Rectal smooth muscle tissue (tissue), 1 donor: Measurements from ENCODE around the gene SCN3A.

ENCODE experiments used
- H3K27ac ChIP-seq: one replicate; pipeline ENCODE4 v1.7.0; 2013; ENCODE audit warnings: low read depth, low read length, inconsistent platforms
- H3K27me3 ChIP-seq: one replicate; pipeline ENCODE4 v1.7.0; 2013; ENCODE audit warnings: low read length; ENCODE audit not compliant: control insufficient read depth, insufficient read depth
- H3K36me3 ChIP-seq: one replicate; pipeline ENCODE4 v1.7.0; 2013; ENCODE audit warnings: low read length; ENCODE audit not compliant: control insufficient read depth, insufficient read depth
- H3K4me1 ChIP-seq: one replicate; pipeline ENCODE4 v1.7.0; 2013; ENCODE audit warnings: low read length; ENCODE audit not compliant: control insufficient read depth, insufficient read depth
- H3K4me3 ChIP-seq: one replicate; pipeline ENCODE4 v1.7.0; 2013; ENCODE audit warnings: low read length
- H3K9ac ChIP-seq: one replicate; pipeline ENCODE4 v1.7.0; 2013; ENCODE audit warnings: low read length

The SCN3A gene

GRCh38 chr2:165086337-165086736 lies 117.5 kb downstream of the SCN3A start:
- Histone ChIP-seq H3K27me3 (no peaks in the 10 kb centered on the region), H3K9ac (no peak overlapping the region), H3K36me3 (no peaks in the 10 kb centered on the region), H3K4me1 (no peaks in the 10 kb centered on the region), H3K4me3 (no peak overlapping the region), H3K27ac (no peak overlapping the region)

DNA sequence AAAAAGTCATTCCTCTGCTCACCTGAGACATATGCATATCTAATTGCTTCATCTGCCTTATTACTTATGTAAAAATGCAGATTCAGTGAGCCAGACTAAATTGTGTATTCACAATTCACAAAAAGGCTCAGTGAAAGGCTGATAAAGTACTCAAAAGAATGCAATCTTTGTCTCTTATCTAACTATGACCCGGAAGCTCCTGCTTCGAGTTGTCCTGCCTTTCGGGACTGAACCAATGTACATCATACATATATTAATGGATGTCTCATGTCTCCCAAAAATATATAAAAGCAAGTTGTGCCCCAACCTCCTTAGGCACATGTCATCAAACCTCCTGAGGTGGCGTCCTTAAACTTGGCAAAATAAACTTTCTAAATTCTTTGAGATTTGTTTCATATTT lies 120.5 kb downstream of the SCN3A start:
- Histone ChIP-seq H3K4me1 (no peaks in the 10 kb centered on the region), H3K36me3 (no peaks in the 10 kb centered on the region), H3K27ac (no peak overlapping the region), H3K9ac (no peak overlapping the region), H3K4me3 (no peak overlapping the region), H3K27me3 (no peaks in the 10 kb centered on the region)

DNA sequence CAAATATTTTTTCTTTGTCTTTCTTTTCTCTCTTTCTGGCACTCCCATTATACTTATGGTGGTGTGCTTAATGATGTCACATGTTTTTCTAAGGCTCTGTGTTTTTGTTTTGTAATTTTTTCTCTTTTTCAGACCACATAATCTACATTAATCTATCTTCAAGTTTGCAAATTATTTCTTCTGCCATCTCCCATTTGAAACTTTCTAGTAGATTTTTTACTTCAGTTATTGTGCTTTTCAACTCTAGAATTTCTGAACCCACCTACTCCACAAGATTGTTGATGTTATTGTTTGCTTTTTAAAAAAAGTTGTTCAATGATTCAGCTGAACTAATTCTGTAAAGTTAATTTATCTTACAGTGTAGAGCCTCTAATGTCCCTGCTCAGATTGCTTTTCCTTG lies 121.4 kb downstream of the SCN3A start:
- Histone ChIP-seq H3K9ac (no peak overlapping the region), H3K27me3 (no peaks in the 10 kb centered on the region), H3K36me3 (no peaks in the 10 kb centered on the region), H3K4me3 (no peak overlapping the region), H3K27ac (no peak overlapping the region), H3K4me1 (no peaks in the 10 kb centered on the region)

- Histone ChIP-seq H3K27ac (no peak overlapping the region), H3K4me1 (no peaks in the 10 kb centered on the region), H3K9ac (no peak overlapping the region), H3K27me3 (no peaks in the 10 kb centered on the region), H3K36me3 (no peaks in the 10 kb centered on the region), H3K4me3 (no peak overlapping the region)
These were observed 122.6 kb downstream of the SCN3A start for GRCh38 chr2:165081276-165081675.

DNA sequence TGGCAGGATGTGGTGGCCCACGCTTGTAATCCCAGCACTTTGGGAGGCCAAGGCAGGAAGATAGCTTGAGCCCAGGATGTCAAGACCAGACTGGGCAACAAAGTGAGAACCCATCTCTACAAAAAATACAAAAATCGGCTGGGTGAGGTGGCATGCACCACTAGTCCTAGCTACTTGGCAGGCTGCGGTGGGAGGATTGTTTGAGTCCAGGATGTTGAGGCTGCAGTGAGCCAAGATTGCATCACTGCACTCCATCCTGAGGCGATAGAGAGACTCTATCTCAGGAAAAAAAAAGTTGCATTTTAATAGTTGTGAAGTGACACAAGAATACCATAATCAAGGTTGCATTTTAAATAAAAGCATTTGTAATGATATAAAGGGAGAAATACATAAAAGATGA lies 124.4 kb downstream of the SCN3A start:
- no peaks in the 10 kb centered on the region for H3K36me3 ChIP-seq
- H3K27ac ChIP-seq = no peak overlapping the region
- H3K4me3 ChIP-seq = no peak overlapping the region
- H3K9ac ChIP-seq = no peak overlapping the region
- H3K4me1 ChIP-seq = no peaks in the 10 kb centered on the region
- no peaks in the 10 kb centered on the region for H3K27me3 ChIP-seq

- no peaks in the 10 kb centered on the region for H3K4me1 ChIP-seq
- H3K27me3 ChIP-seq = no peaks in the 10 kb centered on the region
- no peaks in the 10 kb centered on the region for H3K36me3 ChIP-seq
- no peak overlapping the region for H3K27ac ChIP-seq
- H3K4me3 ChIP-seq = no peak overlapping the region
- H3K9ac ChIP-seq = no peak overlapping the region
These were observed 124.9 kb downstream of the SCN3A start for GRCh38 chr2:165078913-165079312.

- H3K4me3 ChIP-seq = no peak overlapping the region
- no peak overlapping the region for H3K27ac ChIP-seq
- H3K4me1 ChIP-seq = no peaks in the 10 kb centered on the region
- no peaks in the 10 kb centered on the region for H3K27me3 ChIP-seq
- H3K9ac ChIP-seq = no peak overlapping the region
- H3K36me3 ChIP-seq = no peaks in the 10 kb centered on the region
These were observed 129.0 kb downstream of the SCN3A start for GRCh38 chr2:165074884-165075283.

DNA sequence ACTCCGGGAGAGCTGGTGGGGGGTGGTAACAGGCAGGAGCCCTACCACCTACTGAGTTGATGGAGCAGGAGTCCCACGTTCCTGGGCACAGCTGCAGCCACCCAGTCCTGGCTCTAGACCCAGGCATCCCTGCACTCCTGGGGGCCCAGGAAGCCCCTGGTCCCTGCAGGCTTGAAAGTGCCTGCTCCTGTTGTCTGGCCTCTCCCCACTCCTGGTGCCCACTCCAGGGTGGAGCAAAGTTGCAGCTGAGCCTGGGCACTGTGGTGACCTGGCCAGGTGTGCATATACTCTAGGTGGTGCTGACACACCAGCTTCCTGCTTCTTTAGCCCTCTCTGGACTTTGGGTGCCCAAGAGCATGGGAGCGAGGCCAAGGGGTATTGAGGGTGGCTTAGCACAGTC lies 129.5 kb downstream of the SCN3A start:
- H3K4me1 ChIP-seq = no peaks in the 10 kb centered on the region
- no peak overlapping the region for H3K9ac ChIP-seq
- no peaks in the 10 kb centered on the region for H3K27me3 ChIP-seq
- no peak overlapping the region for H3K4me3 ChIP-seq
- no peaks in the 10 kb centered on the region for H3K36me3 ChIP-seq
- no peak overlapping the region for H3K27ac ChIP-seq

GRCh38 chr2:165070076-165070475 lies 133.8 kb downstream of the SCN3A start:
- Histone ChIP-seq H3K36me3 (no peaks in the 10 kb centered on the region), H3K9ac (no peak overlapping the region), H3K27ac (no peak overlapping the region), H3K27me3 (no peaks in the 10 kb centered on the region), H3K4me3 (no peak overlapping the region), H3K4me1 (no peaks in the 10 kb centered on the region)

DNA sequence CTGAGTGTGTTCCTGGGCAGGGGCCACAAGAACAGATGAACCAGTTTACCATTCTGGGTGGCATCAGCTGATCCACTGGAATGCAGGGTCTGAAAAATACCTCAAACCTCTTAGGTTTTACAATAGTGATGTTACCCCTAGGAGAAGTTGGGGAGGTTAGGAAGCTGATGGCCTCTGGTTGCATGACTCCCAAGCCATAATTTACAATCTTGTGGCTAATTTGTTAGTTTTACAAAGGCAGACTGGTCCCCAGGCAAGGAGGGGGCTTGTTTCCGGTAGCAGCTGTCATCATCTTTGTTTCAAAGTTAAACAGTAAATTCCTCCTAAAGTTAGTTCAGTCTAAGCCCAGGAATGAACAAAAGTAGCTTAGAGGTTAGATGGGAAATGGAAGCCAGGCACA lies 134.7 kb downstream of the SCN3A start:
- H3K36me3 ChIP-seq = no peaks in the 10 kb centered on the region
- no peaks in the 10 kb centered on the region for H3K27me3 ChIP-seq
- no peak overlapping the region for H3K4me3 ChIP-seq
- no peak overlapping the region for H3K27ac ChIP-seq
- no peak overlapping the region for H3K9ac ChIP-seq
- H3K4me1 ChIP-seq = no peaks in the 10 kb centered on the region

DNA sequence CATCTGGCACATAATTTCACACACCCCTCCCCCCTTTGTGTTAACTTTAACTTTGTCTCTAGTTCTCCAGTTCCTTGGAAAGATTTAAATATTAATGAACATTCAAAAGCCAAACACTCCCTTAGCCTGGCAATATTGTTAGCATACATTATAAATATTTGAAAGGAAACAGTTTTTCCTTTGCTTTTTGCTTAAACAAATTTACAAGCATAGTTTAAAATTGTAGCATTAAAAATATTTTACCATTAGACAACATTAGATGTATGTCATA lies 135.4 kb downstream of the SCN3A start:
- no peak overlapping the region for H3K9ac ChIP-seq
- H3K4me1 ChIP-seq = no peaks in the 10 kb centered on the region
- H3K4me3 ChIP-seq = no peak overlapping the region
- H3K27ac ChIP-seq = no peak overlapping the region
- H3K36me3 ChIP-seq = no peaks in the 10 kb centered on the region
- H3K27me3 ChIP-seq = no peaks in the 10 kb centered on the region

DNA sequence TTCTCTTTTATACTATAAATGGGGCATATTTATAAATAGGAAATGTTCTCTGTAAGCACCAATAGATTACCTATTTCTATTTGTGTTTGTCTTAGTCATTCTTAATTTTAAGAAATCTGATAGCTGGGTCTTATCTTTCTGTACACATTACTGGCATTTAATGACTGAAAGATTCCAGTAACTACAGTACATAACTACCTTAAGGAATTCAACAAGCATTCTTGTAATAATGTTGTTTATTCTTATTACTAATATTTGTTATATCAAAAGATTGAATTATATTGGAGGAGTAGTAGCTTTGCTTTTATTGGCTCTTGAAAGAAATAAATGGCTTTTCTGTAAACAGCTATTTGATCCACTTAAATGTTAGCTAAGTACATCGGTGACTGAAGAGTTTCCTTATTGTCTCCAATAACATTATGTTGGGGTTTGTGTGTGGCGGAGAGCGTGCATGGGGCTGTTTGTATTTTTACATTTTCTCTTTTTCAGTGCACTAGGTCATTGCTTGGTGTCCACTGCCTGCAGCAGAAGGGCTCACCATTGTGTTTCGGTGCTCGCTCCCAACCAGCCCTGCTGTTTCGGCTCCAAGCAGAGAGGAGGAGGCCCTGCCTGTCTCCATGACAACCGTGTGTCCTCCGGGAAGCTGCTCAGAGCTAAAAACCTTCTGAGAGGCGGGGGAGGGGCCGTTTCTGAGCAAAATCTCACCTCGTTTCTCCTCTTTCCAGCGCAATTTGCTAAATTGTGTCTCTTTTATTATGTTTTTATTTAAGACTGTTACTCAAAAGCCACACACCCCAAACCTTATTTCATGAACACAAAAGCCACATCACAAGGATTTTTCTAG lies 136.0 kb downstream of the SCN3A start:
- no peaks in the 10 kb centered on the region for H3K27me3 ChIP-seq
- H3K27ac ChIP-seq = no peak overlapping the region

GRCh38 chr2:165064743-165065142 lies 139.1 kb downstream of the SCN3A start:
- H3K27ac ChIP-seq = no peak overlapping the region
- no peaks in the 10 kb centered on the region for H3K36me3 ChIP-seq
- no peaks in the 10 kb centered on the region for H3K27me3 ChIP-seq
- no peak overlapping the region for H3K9ac ChIP-seq
- H3K4me3 ChIP-seq = no peak overlapping the region
- H3K4me1 ChIP-seq = no peaks in the 10 kb centered on the region

More for the DNA sequence above, 136.0 kb downstream of the SCN3A start:
- no peaks in the 10 kb centered on the region for H3K4me1 ChIP-seq
- H3K36me3 ChIP-seq = no peaks in the 10 kb centered on the region
- no peak overlapping the region for H3K9ac ChIP-seq
- no peak overlapping the region for H3K4me3 ChIP-seq
